Liver (tissue), 3 donors: ENCODE measurements around the gene INSIG2.

Source experiments
- ATF3 ChIP-seq: IDR thresholded peaks from 2 replicates; pipeline ENCODE4 v1.6.1; 2016; ENCODE audit warnings: antibody characterized with exemption
- CTCF ChIP-seq: fragments of 150-350 bp; IDR thresholded peaks from 2 replicates; pipeline ENCODE4 v1.5.1; 2017; ENCODE audit warnings: improper control_type of control experiment, low read depth, low read length; ENCODE audit not compliant: missing input control
- EGR1 ChIP-seq, 2 donors: IDR thresholded peaks; 2 replicates each; pipeline ENCODE4 v1.6.1; 2016 to 2018; ENCODE audit warnings: antibody characterized with exemption in 2 of 2, low read depth in 2 of 2
- FOXA2 ChIP-seq: IDR thresholded peaks from 2 replicates; pipeline ENCODE4 v1.6.1; 2016; ENCODE audit warnings: antibody characterized with exemption
- HNF4G ChIP-seq: IDR thresholded peaks from 2 replicates; pipeline ENCODE4 v1.6.1; 2016; ENCODE audit warnings: antibody characterized with exemption
- MAX ChIP-seq: IDR thresholded peaks from 2 replicates; pipeline ENCODE4 v1.6.1; 2016; ENCODE audit warnings: antibody characterized with exemption
- TAF1 ChIP-seq: conservative IDR thresholded peaks from 2 replicates; pipeline ENCODE4 v1.6.1; 2016; ENCODE audit warnings: antibody characterized with exemption, mild to moderate bottlenecking
- TF ChIP-seq, protein P1 (sequence below): IDR thresholded peaks from 2 replicates; pipeline ENCODE4 v1.6.1; 2016; ENCODE audit warnings: antibody characterized with exemption, mild to moderate bottlenecking
- donor health status: healthy.
- donor health status: healthy.

DNA sequence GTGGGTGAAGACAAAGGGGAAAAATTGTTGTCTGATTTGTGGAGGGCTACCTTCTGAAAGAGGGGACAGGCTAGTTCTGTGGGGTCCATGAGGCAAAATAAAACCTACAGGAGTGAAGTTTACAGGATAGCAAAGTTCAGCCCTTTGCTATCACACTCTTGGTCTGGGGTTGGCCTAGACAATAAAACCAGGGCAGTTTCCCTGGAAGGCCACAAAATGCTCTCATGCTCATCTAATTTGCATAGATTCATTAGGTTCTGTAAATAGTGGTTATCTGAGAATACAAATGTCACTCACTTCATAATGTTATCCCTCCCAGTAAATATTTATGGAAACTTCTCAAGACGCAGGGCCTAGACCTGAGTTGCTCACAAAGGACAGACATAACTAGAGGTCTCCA is 63.6 kb downstream of the INSIG2 start:
- no peak for TF ChIP-seq CTCF
- TF ChIP-seq EGR1 (IDR thresholded peaks at IDR 0.05; ENCODE audit: low read depth in 2 of 2), result no peak
- no peak for TF ChIP-seq FOXA2
- TF ChIP-seq, protein P1, sequence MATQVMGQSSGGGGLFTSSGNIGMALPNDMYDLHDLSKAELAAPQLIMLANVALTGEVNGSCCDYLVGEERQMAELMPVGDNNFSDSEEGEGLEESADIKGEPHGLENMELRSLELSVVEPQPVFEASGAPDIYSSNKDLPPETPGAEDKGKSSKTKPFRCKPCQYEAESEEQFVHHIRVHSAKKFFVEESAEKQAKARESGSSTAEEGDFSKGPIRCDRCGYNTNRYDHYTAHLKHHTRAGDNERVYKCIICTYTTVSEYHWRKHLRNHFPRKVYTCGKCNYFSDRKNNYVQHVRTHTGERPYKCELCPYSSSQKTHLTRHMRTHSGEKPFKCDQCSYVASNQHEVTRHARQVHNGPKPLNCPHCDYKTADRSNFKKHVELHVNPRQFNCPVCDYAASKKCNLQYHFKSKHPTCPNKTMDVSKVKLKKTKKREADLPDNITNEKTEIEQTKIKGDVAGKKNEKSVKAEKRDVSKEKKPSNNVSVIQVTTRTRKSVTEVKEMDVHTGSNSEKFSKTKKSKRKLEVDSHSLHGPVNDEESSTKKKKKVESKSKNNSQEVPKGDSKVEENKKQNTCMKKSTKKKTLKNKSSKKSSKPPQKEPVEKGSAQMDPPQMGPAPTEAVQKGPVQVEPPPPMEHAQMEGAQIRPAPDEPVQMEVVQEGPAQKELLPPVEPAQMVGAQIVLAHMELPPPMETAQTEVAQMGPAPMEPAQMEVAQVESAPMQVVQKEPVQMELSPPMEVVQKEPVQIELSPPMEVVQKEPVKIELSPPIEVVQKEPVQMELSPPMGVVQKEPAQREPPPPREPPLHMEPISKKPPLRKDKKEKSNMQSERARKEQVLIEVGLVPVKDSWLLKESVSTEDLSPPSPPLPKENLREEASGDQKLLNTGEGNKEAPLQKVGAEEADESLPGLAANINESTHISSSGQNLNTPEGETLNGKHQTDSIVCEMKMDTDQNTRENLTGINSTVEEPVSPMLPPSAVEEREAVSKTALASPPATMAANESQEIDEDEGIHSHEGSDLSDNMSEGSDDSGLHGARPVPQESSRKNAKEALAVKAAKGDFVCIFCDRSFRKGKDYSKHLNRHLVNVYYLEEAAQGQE, result no peak
- no peak for TF ChIP-seq TAF1
- TF ChIP-seq HNF4G, result no peak
- no peak for TF ChIP-seq MAX
- TF ChIP-seq ATF3, result no peak
